CD4-positive, alpha-beta T cell (primary cell): ENCODE results near the gene CLCN3. TPM values are rescaled to one million over a fixed set of nuclear protein-coding genes. Genes with fewer than 3 reads are reported as not detected.

ENCODE experiments used
- ATAC-seq: fragments of 200-7000 bp; cut with Tn5 transposase; one replicate; pipeline ENCODE4 v1.10.0; 2022; ENCODE audit warnings: mild to moderate bottlenecking; ENCODE audit not compliant: poor library complexity
- CTCF ChIA-PET: fragments of 350-600 bp; sonication (Branson Sonifier 250); formaldehyde crosslinking; loops from one replicate; lab custom pipeline; 2021; ENCODE audit warnings: antibody characterized with exemption, inconsistent platforms; lab: Charles Lee
- POLR2A ChIA-PET: fragments of 350-600 bp; sonication (Branson Sonifier 250); formaldehyde crosslinking; loops from one replicate; lab custom pipeline; 2021; ENCODE audit warnings: antibody characterized with exemption, inconsistent platforms; lab: Charles Lee
- DNase-seq, 14 experiments: peaks; one replicate each; pipeline ENCODE4 v3.0.0-alpha.2; 2013 to 2020; ENCODE audit warnings: mixed read lengths in 2 of 14
- H3K27ac ChIP-seq, 2 donors: one replicate each; pipeline versions ENCODE4 v1.5.1 to v1.7.0; 2013; ENCODE audit warnings: low read length in 2 of 2, low read depth in 1 of 2, mild to moderate bottlenecking in 1 of 2
- H3K27me3 ChIP-seq, 2 experiments: 1 replicate in 1 of 2; 2 replicates in 1 of 2; pipeline versions ENCODE4 v1.6.1 to v1.7.0; 2013; ENCODE audit warnings: low read length in 2 of 2, control low read depth in 1 of 2, mild to moderate bottlenecking in 1 of 2, moderate library complexity in 1 of 2; ENCODE audit not compliant: insufficient read depth in 2 of 2, control insufficient read depth in 1 of 2
- H3K36me3 ChIP-seq: one replicate; pipeline ENCODE4 v1.6.1; 2013; ENCODE audit warnings: low read length, control low read depth; ENCODE audit not compliant: insufficient read depth
- H3K4me1 ChIP-seq: one replicate; pipeline ENCODE4 v1.6.1; 2013; ENCODE audit warnings: low read length, control low read depth; ENCODE audit not compliant: insufficient read depth
- H3K4me3 ChIP-seq: one replicate; pipeline ENCODE4 v1.5.1; 2013; ENCODE audit warnings: mild to moderate bottlenecking, low read length, moderate library complexity
- H3K9me3 ChIP-seq, 2 experiments: 1 replicate in 1 of 2; 2 replicates in 1 of 2; pipeline versions ENCODE4 v1.6.1 to v1.7.0; 2013; ENCODE audit warnings: low read length in 2 of 2, mild to moderate bottlenecking in 2 of 2, control low read depth in 1 of 2, moderate library complexity in 1 of 2; ENCODE audit not compliant: control insufficient read depth in 1 of 2, insufficient read depth in 1 of 2
- H3K27ac Mint-ChIP-seq: one replicate; pipeline ENCODE4 v1.8.0; 2020; ENCODE audit warnings: mixed read lengths
- H3K27me3 Mint-ChIP-seq: one replicate; pipeline ENCODE4 v1.8.0; 2021; ENCODE audit warnings: mixed read lengths
- H3K36me3 Mint-ChIP-seq: one replicate; pipeline ENCODE4 v1.8.0; 2021; ENCODE audit warnings: low read depth, mixed read lengths
- H3K4me1 Mint-ChIP-seq: one replicate; pipeline ENCODE4 v1.8.0; 2021; ENCODE audit warnings: low read depth, mixed read lengths
- H3K4me3 Mint-ChIP-seq: one replicate; pipeline ENCODE4 v1.8.0; 2020; ENCODE audit warnings: mild to moderate bottlenecking, mixed read lengths
- H3K9me3 Mint-ChIP-seq: one replicate; pipeline ENCODE4 v1.8.0; 2020; ENCODE audit warnings: mixed read lengths
- intact Hi-C, 2 experiments: fragments of 100-400 bp; cut with DNase I in 1 of 2; cut with micrococcal nuclease in 1 of 2; formaldehyde crosslinking; loops; one replicate each; pipeline versions ENCODE4 v1.15.1 to v1.9.0; 2023 to 2025; cut with DNase I, micrococcal nuclease
- total RNA-seq, 174 experiments: library from RNA in 2 of 174; stranded (reverse) in 2 of 174; gene quantifications; one replicate each; pipeline ENCODE4 v1.2.3 and lab custom pipeline; 2021 to 2026
- TF ChIP-seq, protein P1 (sequence below): fragments of 200-600 bp; IDR thresholded peaks from one replicate; pipeline ENCODE4 v1.8.0; 2022; ENCODE audit warnings: antibody characterized with exemption, mild to moderate bottlenecking

Gene CLCN3
- total RNA-seq, 2 experiments from 2014 or later: 9.0 to 9.2 TPM

- H3K36me3 ChIP-seq: no peaks in the 10 kb centered on the region
- H3K9me3 ChIP-seq: no peaks in the 10 kb centered on the region
- ChIA-PET CTCF (interaction anchor here (1.2 to 3.6 kb wide), 2 partner anchors 20 to 45 kb away, joined by 3 to 22 read pairs; partner anchors contain the start of gene NEK1), POLR2A (interaction anchor here (0.7 to 3.5 kb wide), 3 partner anchors 46 to 649 kb away, joined by 3 to 10 read pairs (median 4); partner anchors contain the start of genes CBR4 and NEK1)
- no peaks in the 10 kb centered on the region for H3K27me3 ChIP-seq
- H3K36me3 Mint-ChIP-seq: peaks cover 6% of the 10 kb centered on the region
- H3K4me1 Mint-ChIP-seq: peaks cover 23% of the 10 kb centered on the region
- TF ChIP-seq, protein P1, sequence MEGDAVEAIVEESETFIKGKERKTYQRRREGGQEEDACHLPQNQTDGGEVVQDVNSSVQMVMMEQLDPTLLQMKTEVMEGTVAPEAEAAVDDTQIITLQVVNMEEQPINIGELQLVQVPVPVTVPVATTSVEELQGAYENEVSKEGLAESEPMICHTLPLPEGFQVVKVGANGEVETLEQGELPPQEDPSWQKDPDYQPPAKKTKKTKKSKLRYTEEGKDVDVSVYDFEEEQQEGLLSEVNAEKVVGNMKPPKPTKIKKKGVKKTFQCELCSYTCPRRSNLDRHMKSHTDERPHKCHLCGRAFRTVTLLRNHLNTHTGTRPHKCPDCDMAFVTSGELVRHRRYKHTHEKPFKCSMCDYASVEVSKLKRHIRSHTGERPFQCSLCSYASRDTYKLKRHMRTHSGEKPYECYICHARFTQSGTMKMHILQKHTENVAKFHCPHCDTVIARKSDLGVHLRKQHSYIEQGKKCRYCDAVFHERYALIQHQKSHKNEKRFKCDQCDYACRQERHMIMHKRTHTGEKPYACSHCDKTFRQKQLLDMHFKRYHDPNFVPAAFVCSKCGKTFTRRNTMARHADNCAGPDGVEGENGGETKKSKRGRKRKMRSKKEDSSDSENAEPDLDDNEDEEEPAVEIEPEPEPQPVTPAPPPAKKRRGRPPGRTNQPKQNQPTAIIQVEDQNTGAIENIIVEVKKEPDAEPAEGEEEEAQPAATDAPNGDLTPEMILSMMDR: no peak
- no peak overlapping the region for H3K27ac Mint-ChIP-seq
- intact Hi-C loops: no loop called here
- H3K27me3 Mint-ChIP-seq: no peaks in the 10 kb centered on the region
- ATAC-seq (no peak), DNase-seq (no peak)
- no peak overlapping the region for H3K4me3 ChIP-seq
- no peak overlapping the region for H3K27ac ChIP-seq
- no peaks in the 10 kb centered on the region for H3K9me3 Mint-ChIP-seq
- H3K4me1 ChIP-seq: peaks cover 5% of the 10 kb centered on the region
- H3K4me3 Mint-ChIP-seq: no peak overlapping the region
Observed at GRCh38 chr4:169658196-169658595, 37.8 kb downstream of the CLCN3 start.

DNA sequence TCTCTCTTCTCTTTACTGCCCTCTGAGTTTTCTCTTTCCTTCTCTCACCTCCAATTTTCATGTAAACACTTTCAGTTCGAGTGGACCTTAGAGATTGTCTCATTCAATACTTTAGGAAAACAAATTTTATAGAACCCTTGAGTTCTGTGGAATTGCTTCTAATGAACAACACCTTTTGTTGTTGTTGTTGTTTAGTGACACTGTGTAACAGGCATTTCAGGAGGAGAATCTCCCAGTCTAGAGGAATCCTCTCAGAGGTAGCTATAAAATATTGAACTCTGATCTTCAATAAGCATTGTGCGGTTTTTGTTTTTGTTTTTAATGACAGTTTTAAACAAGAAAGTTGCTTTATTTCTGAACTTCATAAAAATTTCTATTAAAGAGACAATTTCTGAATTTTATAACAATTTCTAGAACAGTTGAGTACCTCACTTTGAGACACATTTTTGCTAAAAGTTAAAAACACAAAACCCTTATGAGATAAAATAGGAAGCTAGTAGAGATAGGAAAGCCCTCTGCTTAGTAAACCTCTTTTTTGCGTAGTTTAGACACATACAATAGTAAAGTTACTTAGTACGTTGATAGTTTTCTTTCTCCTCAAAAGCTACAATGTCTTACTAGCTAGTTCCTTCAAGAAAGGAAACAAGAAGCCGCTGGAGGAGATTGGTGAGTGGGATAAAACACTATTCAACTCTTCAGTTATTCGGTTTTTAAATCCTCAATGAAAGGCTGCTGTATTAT lies 38.8 kb downstream of the CLCN3 start:
- Mint-ChIP-seq H3K9me3 (no peaks in the 10 kb centered on the region), H3K4me1 (peaks cover 25% of the 10 kb centered on the region), H3K27ac (peak overlapping the region; percentile 81), H3K4me3 (no peak overlapping the region), H3K36me3 (peaks cover 5% of the 10 kb centered on the region), H3K27me3 (no peaks in the 10 kb centered on the region)
- ChIA-PET CTCF (interaction anchor here (0.9 to 3.9 kb wide), 4 partner anchors 20 to 68 kb away, joined by 3 to 22 read pairs (median 12); partner anchors contain the start of genes CLCN3 and NEK1), POLR2A (interaction anchor here (0.6 to 3.5 kb wide), 6 partner anchors 37 to 650 kb away, joined by 3 to 11 read pairs (median 4); partner anchors contain the start of genes CBR4, CLCN3 and NEK1)
- Histone ChIP-seq H3K27me3 (no peaks in the 10 kb centered on the region), H3K36me3 (no peaks in the 10 kb centered on the region), H3K4me3 (no peak overlapping the region), H3K9me3 (no peaks in the 10 kb centered on the region), H3K27ac (peak overlapping the region in 1 of 2 donors; percentile 22), H3K4me1 (peaks cover 5% of the 10 kb centered on the region)
- TF ChIP-seq, protein P1: no peak
- intact Hi-C loops: no loop called here
- peak in 1 of 14 experiments; percentile 8 for DNase-seq
- no peak for ATAC-seq

- Mint-ChIP-seq H3K4me1 (peaks cover 33% of the 10 kb centered on the region), H3K27ac (peak overlapping the region; percentile 81), H3K27me3 (no peaks in the 10 kb centered on the region), H3K36me3 (peaks cover 5% of the 10 kb centered on the region), H3K4me3 (peak overlapping the region; percentile 74), H3K9me3 (no peaks in the 10 kb centered on the region)
- Histone ChIP-seq H3K27me3 (no peaks in the 10 kb centered on the region), H3K9me3 (no peaks in the 10 kb centered on the region), H3K4me3 (peak overlapping the region; percentile 24), H3K27ac (peak overlapping the region; percentile 22 to 36), H3K36me3 (no peaks in the 10 kb centered on the region), H3K4me1 (peaks cover 5% of the 10 kb centered on the region)
- POLR2A ChIA-PET: interaction anchor here (0.6 to 3.5 kb wide), 6 partner anchors 15 to 650 kb away, joined by 3 to 11 read pairs (median 4); partner anchors contain the start of genes CBR4, CLCN3 and NEK1
- TF ChIP-seq, protein P1: no peak
- CTCF ChIA-PET: interaction anchor here (0.9 to 3.9 kb wide), 4 partner anchors 9 to 67 kb away, joined by 3 to 22 read pairs (median 12); partner anchors contain the start of genes CLCN3 and NEK1
- intact Hi-C loops: loop anchor here in 1 of 2 experiments (1.0 to 10.0 kb wide), 4 partner anchors 40 to 97 kb away; partner anchors contain the start of genes CLCN3, HPF1 and NEK1
- peak; percentile 21 to 92 (median 46) for DNase-seq
- peak; percentile 97 for ATAC-seq
Observed at GRCh38 chr4:169659716-169660670, 39.6 kb downstream of the CLCN3 start.
